Fibroblast of mammary gland (primary cell): ENCODE measurements around the gene ZNF423.
A peak's percentile ranks its signal among the peaks of the same experiment; 100 is the strongest.
"Not testable (repeated sequence)": the region's sequence is repeated elsewhere in the genome, so short reads cannot be mapped to it uniquely, and the experiment has no call there.

Experiments used
- DNase-seq: peaks from one replicate; pipeline ENCODE4 v3.0.0-alpha.2; 2010; ENCODE audit warnings: low read depth
- H3K4me3 ChIP-seq: 2 replicates; pipeline ENCODE4 v1.5.1; 2011; ENCODE audit warnings: low read depth, mild to moderate bottlenecking, low read length, moderate library complexity; ENCODE audit not compliant: control insufficient read depth
- TF ChIP-seq, protein P1 (sequence below): conservative IDR thresholded peaks from 2 replicates; pipeline ENCODE4 v1.5.1; 2011; ENCODE audit warnings: low read depth, low read length, inconsistent platforms; ENCODE audit not compliant: control insufficient read depth, insufficient read depth

ZNF423 gene

DNA sequence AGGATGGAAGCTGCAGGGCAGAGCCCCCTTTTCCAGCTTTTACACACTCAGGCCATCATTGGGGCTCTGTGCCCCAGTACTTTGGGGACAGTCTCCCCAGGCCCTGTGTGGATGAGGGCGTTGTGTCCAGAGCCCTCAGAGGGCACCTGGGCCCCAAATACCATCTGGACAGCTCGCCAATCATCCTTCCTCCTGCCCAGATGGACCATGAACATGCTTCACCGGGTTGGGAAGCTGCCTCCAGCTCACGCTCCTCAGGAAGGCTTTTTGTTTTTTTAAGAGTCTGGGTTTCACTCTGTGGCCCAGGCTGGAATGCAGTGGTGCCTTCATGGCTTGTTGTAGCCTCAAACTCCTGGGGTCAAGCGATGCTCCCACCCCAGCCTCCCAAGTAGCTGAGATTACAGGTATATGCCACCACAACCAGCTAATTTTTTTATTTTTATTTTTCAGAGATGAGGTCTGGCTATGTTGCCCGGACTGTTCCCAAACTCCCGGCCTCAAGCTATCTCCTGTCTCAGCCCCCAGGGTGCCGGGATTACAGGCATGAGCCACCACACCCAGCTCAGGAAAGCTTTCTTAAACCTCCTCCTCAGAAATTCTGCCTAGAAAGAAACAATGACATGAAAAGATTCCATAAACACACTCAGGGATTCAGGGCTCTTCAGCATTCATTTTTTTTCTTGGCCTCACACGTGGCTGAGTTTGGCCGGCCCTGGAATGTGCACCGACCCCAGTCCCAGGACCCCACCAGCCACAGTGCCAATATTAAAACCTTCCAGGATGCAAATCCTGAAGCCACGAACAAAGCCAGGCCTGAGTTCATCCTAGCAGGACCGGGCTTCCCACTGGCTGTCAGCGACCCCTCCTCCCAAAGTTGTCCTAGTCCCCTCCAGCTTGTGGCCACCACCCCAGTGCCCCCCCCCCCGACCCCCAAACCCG lies 27.4 kb upstream of the ZNF423 start:
- TF ChIP-seq, protein P1, sequence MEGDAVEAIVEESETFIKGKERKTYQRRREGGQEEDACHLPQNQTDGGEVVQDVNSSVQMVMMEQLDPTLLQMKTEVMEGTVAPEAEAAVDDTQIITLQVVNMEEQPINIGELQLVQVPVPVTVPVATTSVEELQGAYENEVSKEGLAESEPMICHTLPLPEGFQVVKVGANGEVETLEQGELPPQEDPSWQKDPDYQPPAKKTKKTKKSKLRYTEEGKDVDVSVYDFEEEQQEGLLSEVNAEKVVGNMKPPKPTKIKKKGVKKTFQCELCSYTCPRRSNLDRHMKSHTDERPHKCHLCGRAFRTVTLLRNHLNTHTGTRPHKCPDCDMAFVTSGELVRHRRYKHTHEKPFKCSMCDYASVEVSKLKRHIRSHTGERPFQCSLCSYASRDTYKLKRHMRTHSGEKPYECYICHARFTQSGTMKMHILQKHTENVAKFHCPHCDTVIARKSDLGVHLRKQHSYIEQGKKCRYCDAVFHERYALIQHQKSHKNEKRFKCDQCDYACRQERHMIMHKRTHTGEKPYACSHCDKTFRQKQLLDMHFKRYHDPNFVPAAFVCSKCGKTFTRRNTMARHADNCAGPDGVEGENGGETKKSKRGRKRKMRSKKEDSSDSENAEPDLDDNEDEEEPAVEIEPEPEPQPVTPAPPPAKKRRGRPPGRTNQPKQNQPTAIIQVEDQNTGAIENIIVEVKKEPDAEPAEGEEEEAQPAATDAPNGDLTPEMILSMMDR = no peak
- no peak for DNase-seq
- no peak overlapping the region for H3K4me3 ChIP-seq

GRCh38 chr16:49881890-49882289 lies 26.0 kb upstream of the ZNF423 start:
- TF ChIP-seq, protein P1 = no peak
- no peak for DNase-seq

GRCh38 chr16:49878540-49878939 lies 22.6 kb upstream of the ZNF423 start:
- H3K4me3 ChIP-seq, DNase-seq: not testable (repeated sequence)

More at GRCh38 chr16:49881890-49882289, 26.0 kb upstream of the ZNF423 start:
- H3K4me3 ChIP-seq = no peak overlapping the region

DNA sequence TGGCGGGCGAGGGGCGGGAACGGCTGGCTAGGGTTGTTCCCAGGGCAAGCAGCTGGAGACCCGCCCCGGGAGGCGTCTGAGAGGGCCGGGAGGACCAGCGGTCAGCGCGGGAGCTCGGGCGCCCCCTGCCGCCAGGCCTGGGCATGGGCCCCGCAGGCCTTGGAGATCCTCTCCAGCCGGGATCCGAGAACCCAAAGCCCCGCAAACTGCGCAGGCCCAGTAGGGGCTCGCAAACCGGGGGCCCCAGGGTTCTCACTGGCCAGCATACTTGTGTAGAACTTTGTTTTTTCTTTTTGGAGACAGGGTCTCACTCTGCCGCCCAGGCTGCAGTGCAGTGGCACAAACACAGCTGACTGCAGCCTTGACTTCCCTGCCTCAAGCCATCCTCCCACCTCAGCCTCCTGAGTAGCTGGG lies 20.8 kb upstream of the ZNF423 start:
- H3K4me3 ChIP-seq = no peak overlapping the region
- no peak for DNase-seq

DNA sequence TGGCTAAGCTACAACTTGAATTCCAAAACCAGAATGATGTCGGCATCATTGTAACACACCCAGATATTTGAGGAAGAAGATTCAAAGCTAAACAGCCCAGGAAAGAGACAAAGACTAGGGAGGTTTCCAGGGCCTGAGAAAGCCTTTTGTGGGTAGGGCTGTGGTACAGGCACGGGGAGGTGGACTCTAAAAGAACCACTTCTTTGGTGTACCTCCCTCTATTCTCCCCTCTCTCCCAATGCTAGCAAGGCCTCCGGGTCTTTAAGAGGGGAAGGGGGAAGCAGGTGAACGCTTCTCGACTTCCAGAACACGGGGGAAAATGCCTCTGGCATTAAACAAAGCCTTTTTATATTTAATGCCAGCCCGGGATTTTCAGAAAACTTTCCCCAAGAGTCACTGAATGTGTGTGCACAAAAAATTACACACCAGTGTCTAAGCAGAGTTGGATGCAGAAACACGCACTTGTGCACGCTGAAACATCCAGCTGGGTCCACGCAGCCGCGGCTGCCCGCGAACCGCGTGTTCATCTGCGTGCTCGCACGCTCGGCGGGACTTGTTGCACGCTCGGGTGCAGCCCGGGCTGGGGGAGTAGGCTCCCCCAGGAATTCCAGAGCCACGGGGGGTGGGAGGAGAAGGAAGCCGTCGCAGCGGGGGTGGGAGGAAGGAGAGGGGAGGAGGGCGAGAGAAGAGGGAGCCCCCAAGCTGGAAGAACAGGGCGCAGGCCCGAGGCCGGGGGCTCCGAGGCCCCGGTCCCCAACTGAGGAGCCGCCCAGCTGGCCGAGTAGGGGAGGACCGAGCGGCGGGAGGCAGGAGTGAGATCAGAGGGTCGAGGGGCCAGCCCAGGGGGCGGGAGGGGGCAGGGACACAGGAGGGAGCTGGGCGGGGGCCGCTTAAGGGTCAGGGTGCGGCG lies 20.1 kb upstream of the ZNF423 start:
- no peak for DNase-seq
- TF ChIP-seq, protein P1 = no peak
- no peak overlapping the region for H3K4me3 ChIP-seq

More for the DNA sequence above, 20.8 kb upstream of the ZNF423 start:
- TF ChIP-seq, protein P1 = peak; percentile 55

- TF ChIP-seq, protein P1 = no peak
- DNase-seq = no peak
These were observed 18.8 kb upstream of the ZNF423 start for GRCh38 chr16:49874613-49875237.

GRCh38 chr16:49871824-49872223 lies 15.9 kb upstream of the ZNF423 start:
- not testable (repeated sequence) for H3K4me3 ChIP-seq, DNase-seq

More at GRCh38 chr16:49874613-49875237, 18.8 kb upstream of the ZNF423 start:
- H3K4me3 ChIP-seq = no peak overlapping the region
